GM10248 (cell line): ENCODE measurements around the gene FTO.

Source experiments
- CTCF ChIA-PET: fragments of 300-600 bp; sonication (Branson Sonifier 250); formaldehyde crosslinking; extraction: SDS; loops from one replicate; lab custom pipeline; 2021; ENCODE audit warnings: antibody characterized with exemption; lab: Yijun Ruan, JAX
- POLR2A ChIA-PET: fragments of 350-650 bp; sonication (Branson Sonifier 250); formaldehyde crosslinking; extraction: SDS; loops from one replicate; lab custom pipeline; 2020; ENCODE audit warnings: antibody characterized with exemption; lab: Yijun Ruan, JAX
- DNase-seq: peaks from one replicate; pipeline ENCODE4 v3.0.0; 2012; ENCODE audit errors: extremely low spot score
- TF ChIP-seq, protein P1 (sequence below): IDR thresholded peaks from 2 replicates; pipeline ENCODE4 v1.5.1; 2012; ENCODE audit warnings: mild to moderate bottlenecking, low read depth; ENCODE audit errors: extremely low read depth, missing control alignments, control extremely low read depth

Gene FTO

DNA sequence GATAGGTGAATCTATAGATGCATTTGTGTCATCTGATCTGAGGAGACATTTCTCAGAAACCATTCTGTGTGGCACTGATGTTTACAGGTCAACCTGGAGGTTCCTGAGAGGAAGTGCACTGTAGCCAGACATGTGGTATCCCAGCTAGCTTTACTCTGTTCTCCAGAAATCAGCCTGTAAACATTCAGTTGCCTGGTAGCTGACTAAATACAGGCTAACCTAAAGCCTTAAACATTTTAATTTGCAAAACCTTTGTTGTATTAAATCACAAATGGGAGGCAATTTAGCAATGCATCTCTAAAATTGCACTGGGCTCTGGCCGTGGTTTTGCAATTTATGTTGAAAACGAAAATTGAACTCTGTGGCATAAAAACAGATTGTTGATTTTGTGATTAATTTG, 207.6 kb downstream of the FTO start:
- ChIA-PET POLR2A (no interaction called here), CTCF (interaction anchor here (1.8 to 2.3 kb wide), 2 partner anchors 10 to 21 kb away, joined by 5 to 6 read pairs; no protein-coding TSS in a partner anchor)

DNA sequence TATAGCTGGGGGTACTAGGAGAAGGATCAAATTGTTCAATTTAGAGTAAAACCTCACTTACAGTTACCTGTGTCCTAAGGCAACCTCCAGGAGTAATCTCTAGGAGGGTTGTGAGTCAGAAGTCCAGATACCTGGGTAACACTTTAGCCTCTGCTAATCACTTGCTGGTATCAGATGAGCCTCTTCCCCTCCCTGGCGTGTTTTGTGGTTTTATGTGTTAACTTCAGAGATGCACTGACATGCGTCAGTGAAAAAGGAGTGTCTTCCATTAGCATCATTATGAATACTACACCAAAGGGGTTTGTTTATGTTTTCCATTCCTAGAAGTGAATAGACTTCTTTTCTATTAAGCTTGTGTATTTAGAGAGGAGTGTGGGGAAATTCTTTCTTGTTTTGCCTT, 208.2 kb downstream of the FTO start:
- peak; percentile 18 for DNase-seq
- ChIA-PET CTCF (interaction anchor here (1.3 to 2.3 kb wide), 3 partner anchors 9 to 21 kb away, joined by 3 to 6 read pairs (median 5); no protein-coding TSS in a partner anchor), POLR2A (no interaction called here)
- TF ChIP-seq, protein P1, sequence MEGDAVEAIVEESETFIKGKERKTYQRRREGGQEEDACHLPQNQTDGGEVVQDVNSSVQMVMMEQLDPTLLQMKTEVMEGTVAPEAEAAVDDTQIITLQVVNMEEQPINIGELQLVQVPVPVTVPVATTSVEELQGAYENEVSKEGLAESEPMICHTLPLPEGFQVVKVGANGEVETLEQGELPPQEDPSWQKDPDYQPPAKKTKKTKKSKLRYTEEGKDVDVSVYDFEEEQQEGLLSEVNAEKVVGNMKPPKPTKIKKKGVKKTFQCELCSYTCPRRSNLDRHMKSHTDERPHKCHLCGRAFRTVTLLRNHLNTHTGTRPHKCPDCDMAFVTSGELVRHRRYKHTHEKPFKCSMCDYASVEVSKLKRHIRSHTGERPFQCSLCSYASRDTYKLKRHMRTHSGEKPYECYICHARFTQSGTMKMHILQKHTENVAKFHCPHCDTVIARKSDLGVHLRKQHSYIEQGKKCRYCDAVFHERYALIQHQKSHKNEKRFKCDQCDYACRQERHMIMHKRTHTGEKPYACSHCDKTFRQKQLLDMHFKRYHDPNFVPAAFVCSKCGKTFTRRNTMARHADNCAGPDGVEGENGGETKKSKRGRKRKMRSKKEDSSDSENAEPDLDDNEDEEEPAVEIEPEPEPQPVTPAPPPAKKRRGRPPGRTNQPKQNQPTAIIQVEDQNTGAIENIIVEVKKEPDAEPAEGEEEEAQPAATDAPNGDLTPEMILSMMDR: no peak

More for the DNA sequence above, 207.6 kb downstream of the FTO start:
- TF ChIP-seq, protein P1: no peak
- DNase-seq: no peak

DNA sequence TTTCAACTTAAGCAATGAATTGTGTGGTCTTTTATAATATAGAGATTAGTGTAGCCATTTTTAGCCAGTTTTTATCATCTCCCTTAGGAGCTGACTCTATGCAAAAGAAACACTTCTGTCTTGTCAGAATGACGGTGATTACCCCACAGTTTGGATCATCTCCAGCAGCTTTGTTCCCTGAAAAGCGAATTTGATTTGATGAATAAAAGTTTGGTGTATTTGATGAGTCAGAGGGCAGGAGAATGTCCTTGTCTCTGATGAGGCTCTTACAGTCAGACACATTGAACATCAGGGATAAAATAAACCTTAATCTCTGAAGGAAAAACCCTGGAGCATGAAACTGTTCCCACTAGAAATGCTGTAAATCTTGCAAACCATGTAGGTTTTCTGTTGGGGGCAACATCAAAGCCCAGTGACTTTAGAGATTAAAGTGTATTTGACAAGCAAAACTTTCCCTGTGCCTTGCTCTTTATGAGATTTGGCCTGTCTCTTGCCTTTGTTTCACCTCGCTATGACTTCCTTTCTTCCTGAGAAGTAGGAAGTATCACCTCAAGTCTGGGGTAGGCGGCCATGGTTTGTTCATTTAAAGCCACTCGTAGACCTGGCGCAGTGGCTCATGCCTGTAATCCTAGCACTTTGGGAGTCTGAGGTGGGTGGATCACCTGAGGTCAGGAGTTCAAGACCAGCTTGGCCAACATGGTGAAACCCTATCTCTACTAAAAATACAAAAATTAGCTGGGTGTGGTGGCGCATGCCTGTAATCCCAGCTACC, 209.3 kb downstream of the FTO start:
- POLR2A ChIA-PET: no interaction called here
- CTCF ChIA-PET: interaction anchor here (1.3 to 2.3 kb wide), 2 partner anchors 8 to 19 kb away, joined by 3 to 6 read pairs; no protein-coding TSS in a partner anchor
- TF ChIP-seq, protein P1: no peak
- no peak for DNase-seq

DNA sequence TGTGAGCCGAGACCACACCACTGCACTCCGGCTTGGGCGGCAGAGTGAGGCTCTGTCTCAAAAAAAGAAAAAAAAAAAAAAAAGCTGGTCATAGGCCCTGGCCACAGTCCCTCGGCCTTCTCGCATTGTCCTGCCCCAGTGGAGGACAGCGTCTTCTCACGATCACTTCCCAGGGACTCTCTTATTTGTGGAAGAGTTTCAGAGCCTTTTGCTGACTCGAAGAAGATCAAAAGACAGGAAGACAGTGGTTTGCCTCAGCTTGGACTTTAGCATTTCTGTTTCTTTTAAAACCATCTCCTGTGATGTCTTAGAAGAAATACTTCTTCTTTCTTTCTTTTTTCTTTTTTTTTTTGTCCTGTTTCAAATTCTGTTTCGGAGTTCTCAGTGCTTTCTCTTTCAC, 210.0 kb downstream of the FTO start:
- DNase-seq: no peak
- ChIA-PET CTCF (no interaction called here), POLR2A (no interaction called here)
- TF ChIP-seq, protein P1: no peak

DNA sequence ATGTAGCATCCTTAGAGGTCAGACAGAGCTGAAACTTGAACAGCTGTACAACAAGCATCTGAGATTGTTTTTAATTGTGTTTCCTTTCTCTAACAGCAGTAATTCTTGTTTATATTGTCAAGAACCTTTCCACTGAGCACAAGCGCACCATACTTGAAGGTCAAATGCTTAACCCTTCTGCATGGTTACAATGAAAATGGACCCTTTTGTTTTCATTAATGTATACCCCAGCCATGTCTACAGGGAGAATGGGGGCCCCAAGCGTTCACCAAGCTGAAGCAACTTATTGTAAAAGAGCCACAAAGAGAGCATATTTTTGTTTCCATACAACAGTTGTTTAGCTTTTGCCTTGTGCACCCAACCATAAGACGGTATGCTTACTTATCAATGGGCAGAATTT, 210.8 kb downstream of the FTO start:
- ChIA-PET CTCF (no interaction called here), POLR2A (no interaction called here)
- no peak for DNase-seq
- TF ChIP-seq, protein P1: no peak

DNA sequence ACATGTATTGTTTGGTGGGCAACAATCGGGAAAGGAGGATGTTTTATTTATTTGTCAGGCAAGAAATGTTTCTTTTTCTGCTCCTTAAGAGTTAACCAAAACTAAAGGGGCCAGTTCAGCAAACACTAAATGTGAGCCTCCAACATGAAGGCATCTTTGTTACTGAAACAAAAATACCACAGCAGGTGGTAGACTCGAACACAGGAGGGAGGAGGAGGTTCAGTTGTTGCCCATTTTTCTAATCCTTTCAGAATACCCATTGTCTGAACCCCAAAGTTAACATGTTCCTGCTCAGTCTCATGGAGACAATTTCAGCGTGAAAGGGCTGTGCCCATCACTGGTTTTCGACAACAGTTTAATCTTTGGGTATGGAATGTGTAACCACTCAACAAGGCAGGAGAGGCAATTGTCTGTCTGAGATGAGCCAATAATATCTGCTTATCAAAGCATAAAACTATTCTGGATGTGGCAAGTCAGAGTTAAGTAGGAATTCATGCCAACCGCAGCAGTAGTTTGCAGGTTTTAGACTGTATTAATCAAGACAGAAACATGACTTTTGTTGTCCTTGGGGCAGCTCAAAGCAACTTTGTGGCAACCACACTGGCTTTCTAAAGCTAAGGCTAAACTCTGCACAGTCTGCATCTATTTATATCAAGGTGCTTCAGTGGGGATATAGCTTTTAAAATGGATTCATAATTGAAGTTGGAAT, 211.7 kb downstream of the FTO start:
- TF ChIP-seq, protein P1: no peak
- DNase-seq: no peak
- ChIA-PET CTCF (interaction anchor here (1.1 to 2.0 kb wide), 2 partner anchors 25 to 366 kb away, joined by 3 to 5 read pairs; no protein-coding TSS in a partner anchor), POLR2A (no interaction called here)
